GM19324 (cell line): ENCODE data around the gene PLXNA4.

Experiments
- ATAC-seq: cut with Tn5 transposase; IDR thresholded peaks from one replicate; pipeline ENCODE4 v1.9.1; 2021; ENCODE audit warnings: mild to moderate bottlenecking, moderate library complexity; ENCODE audit not compliant: unreplicated experiment, low FRiP score

Gene PLXNA4

GRCh38 chr7:132376361-132377013, 199.8 kb downstream of the PLXNA4 start:
- no peak for ATAC-seq

GRCh38 chr7:132373879-132374278, 202.4 kb downstream of the PLXNA4 start:
- ATAC-seq = no peak

- no peak for ATAC-seq
These were observed 203.2 kb downstream of the PLXNA4 start for GRCh38 chr7:132373041-132373440.

GRCh38 chr7:132371948-132372347, 204.3 kb downstream of the PLXNA4 start:
- no peak for ATAC-seq

- ATAC-seq = no peak
These were observed 207.9 kb downstream of the PLXNA4 start for GRCh38 chr7:132368246-132368900.

- ATAC-seq = no peak
These were observed 208.5 kb downstream of the PLXNA4 start for GRCh38 chr7:132367795-132368194.

- no peak for ATAC-seq
These were observed 209.3 kb downstream of the PLXNA4 start for GRCh38 chr7:132367004-132367403.

- no peak for ATAC-seq
These were observed 212.0 kb downstream of the PLXNA4 start for GRCh38 chr7:132364226-132364625.

GRCh38 chr7:132362059-132362458, 214.2 kb downstream of the PLXNA4 start:
- ATAC-seq = no peak

- no peak for ATAC-seq
These were observed 215.1 kb downstream of the PLXNA4 start for GRCh38 chr7:132361146-132361545.

- no peak for ATAC-seq
These were observed 216.5 kb downstream of the PLXNA4 start for GRCh38 chr7:132359743-132360142.

GRCh38 chr7:132355048-132355447, 221.2 kb downstream of the PLXNA4 start:
- ATAC-seq = no peak

GRCh38 chr7:132354527-132354926, 221.7 kb downstream of the PLXNA4 start:
- no peak for ATAC-seq

- ATAC-seq = no peak
These were observed 222.3 kb downstream of the PLXNA4 start for GRCh38 chr7:132353936-132354335.

GRCh38 chr7:132352800-132353199, 223.5 kb downstream of the PLXNA4 start:
- no peak for ATAC-seq

- no peak for ATAC-seq
These were observed 224.2 kb downstream of the PLXNA4 start for GRCh38 chr7:132351954-132352499.

- ATAC-seq = no peak
These were observed 225.5 kb downstream of the PLXNA4 start for GRCh38 chr7:132350741-132351140.

GRCh38 chr7:132349075-132349474, 227.2 kb downstream of the PLXNA4 start:
- no peak for ATAC-seq

GRCh38 chr7:132348341-132348740, 227.9 kb downstream of the PLXNA4 start:
- no peak for ATAC-seq

- no peak for ATAC-seq
These were observed 228.4 kb downstream of the PLXNA4 start for GRCh38 chr7:132347858-132348257.

- no peak for ATAC-seq
These were observed 229.1 kb downstream of the PLXNA4 start for GRCh38 chr7:132347123-132347522.

- ATAC-seq = no peak
These were observed 230.6 kb downstream of the PLXNA4 start for GRCh38 chr7:132345543-132346129.
